Common myeloid progenitor, CD34-positive (primary cell): ENCODE results near the gene ABI1.

ENCODE experiments used
- CTCF ChIA-PET: fragments of 350-600 bp; sonication (Branson Sonifier 250); formaldehyde crosslinking; loops from one replicate; lab custom pipeline; 2021; ENCODE audit warnings: antibody characterized with exemption; lab: Charles Lee
- POLR2A ChIA-PET: fragments of 350-600 bp; sonication (Branson Sonifier 250); formaldehyde crosslinking; loops from one replicate; lab custom pipeline; 2021; ENCODE audit warnings: antibody characterized with exemption; lab: Charles Lee
- DNase-seq, 3 donors: peaks; one replicate each; pipeline versions ENCODE4 v3.0.0 to v3.0.0-alpha.2; 2013
- H3K27ac ChIP-seq, 2 experiments: 1 replicate in 1 of 2; 2 replicates in 1 of 2; pipeline ENCODE4 v1.7.0; 2013; ENCODE audit warnings: inconsistent platforms in 2 of 2, low read length in 2 of 2, mild to moderate bottlenecking in 2 of 2, low read depth in 1 of 2, moderate library complexity in 1 of 2; ENCODE audit not compliant: severe bottlenecking in 2 of 2, insufficient read depth in 1 of 2, poor library complexity in 1 of 2
- H3K27me3 ChIP-seq, 5 experiments: replicated peaks in 2 of 5; 1 replicate in 3 of 5; 2 replicates in 2 of 5; pipeline versions ENCODE4 v1.6.1 to v1.7.0; 2013; ENCODE audit warnings: low read length in 4 of 5, mild to moderate bottlenecking in 2 of 5, moderate library complexity in 2 of 5, inconsistent platforms in 1 of 5; ENCODE audit not compliant: insufficient read depth in 5 of 5, control insufficient read depth in 4 of 5
- H3K36me3 ChIP-seq, 4 experiments: 1 replicate in 2 of 4; 2 replicates in 2 of 4; pipeline versions ENCODE4 v1.6.1 to v1.7.0; 2013; ENCODE audit warnings: low read length in 3 of 4, control low read depth in 1 of 4, mild to moderate bottlenecking in 1 of 4; ENCODE audit not compliant: control insufficient read depth in 4 of 4, insufficient read depth in 4 of 4
- H3K4me1 ChIP-seq, 4 experiments: 1 replicate in 3 of 4; 2 replicates in 1 of 4; pipeline versions ENCODE4 v1.6.1 to v1.7.1; 2013; ENCODE audit warnings: low read length in 3 of 4, mild to moderate bottlenecking in 3 of 4, control low read depth in 1 of 4, inconsistent platforms in 1 of 4, moderate library complexity in 1 of 4; ENCODE audit not compliant: control insufficient read depth in 4 of 4, insufficient read depth in 4 of 4; ENCODE audit errors: control extremely low read depth in 1 of 4
- H3K4me3 ChIP-seq, 7 experiments: 1 replicate in 4 of 7; 2 replicates in 3 of 7; pipeline versions ENCODE4 v1.5.1 to v1.7.0; 2013; ENCODE audit warnings: mild to moderate bottlenecking in 7 of 7, low read length in 6 of 7, moderate library complexity in 6 of 7, inconsistent platforms in 2 of 7, low read depth in 2 of 7, control low read depth in 1 of 7; ENCODE audit not compliant: insufficient read depth in 4 of 7, control insufficient read depth in 1 of 7; ENCODE audit errors: extremely low read depth in 1 of 7
- H3K9me3 ChIP-seq, 5 experiments: 1 replicate in 4 of 5; 2 replicates in 1 of 5; pipeline versions ENCODE4 v1.6.1 to v1.7.1; 2013; ENCODE audit warnings: low read length in 4 of 5, mild to moderate bottlenecking in 2 of 5, inconsistent platforms in 1 of 5, low read depth in 1 of 5, moderate library complexity in 1 of 5; ENCODE audit not compliant: control insufficient read depth in 4 of 5, insufficient read depth in 2 of 5; ENCODE audit errors: control extremely low read depth in 1 of 5
- WGBS: methylation state at CpG from one replicate; pipeline ENCODE4 v1.1.5; 2013; ENCODE audit not compliant: insufficient coverage; 5-methylcytosine and 5-hydroxymethylcytosine counted together

The ABI1 gene

DNA sequence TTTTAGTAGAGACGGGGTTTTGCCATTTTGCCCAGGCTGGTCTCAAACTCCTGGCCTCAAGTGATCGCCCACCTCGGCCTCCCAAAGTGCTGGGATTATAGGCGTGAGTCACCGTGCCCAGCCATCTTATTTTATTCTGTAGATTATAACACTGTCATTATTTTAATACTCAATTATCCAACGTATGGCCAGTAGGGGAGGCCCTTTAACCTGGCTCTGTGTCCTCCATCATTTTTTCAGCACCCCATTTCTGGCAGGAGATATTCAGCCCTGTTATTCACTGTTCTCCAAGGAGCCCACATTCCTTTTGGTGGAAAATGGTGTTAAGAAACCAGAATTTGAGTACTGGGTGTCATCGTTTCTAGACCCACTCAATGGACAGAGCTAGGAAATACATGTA is 131.8 kb downstream of the ABI1 start:
- DNase-seq = no peak
- Histone ChIP-seq H3K36me3 (peaks cover 13 to 52% (median 20%) of the 10 kb centered on the region in 4 experiments), H3K4me3 (no peak overlapping the region), H3K27me3 (no peaks in the 10 kb centered on the region), H3K4me1 (no peaks in the 10 kb centered on the region), H3K27ac (no peak overlapping the region), H3K9me3 (no peaks in the 10 kb centered on the region)
- 100% methylated on average over 2 of the region's 7 CpGs for WGBS
- ChIA-PET POLR2A (no interaction called here), CTCF (interaction anchor here (0.5 to 10.6 kb wide), 4 partner anchors 77 to 173 kb away, joined by 3 to 189 read pairs (median 4); no protein-coding TSS in a partner anchor)

DNA sequence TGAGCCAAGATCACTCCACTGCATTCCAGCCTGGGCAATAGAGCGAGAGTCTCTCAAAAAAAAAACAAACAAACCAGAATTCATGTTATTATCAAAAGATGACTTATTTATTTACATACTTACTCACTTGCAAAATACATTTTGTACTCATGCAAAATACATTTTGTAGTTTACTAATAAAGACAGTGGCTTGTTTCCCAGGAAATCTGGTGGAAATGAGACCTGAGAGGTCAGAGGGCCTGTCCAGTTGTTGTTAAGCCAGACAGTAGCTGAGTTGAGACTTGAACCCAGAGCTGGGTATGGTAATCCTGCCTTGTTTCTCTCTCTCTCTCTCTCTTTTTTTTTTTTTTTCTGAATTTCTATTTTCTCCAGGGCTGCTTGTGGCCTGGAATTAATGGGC is 133.8 kb downstream of the ABI1 start:
- ChIA-PET POLR2A (interaction anchor here (0.7 kb wide), 1 partner anchor 155 kb away, joined by 3 read pairs; no protein-coding TSS in a partner anchor), CTCF (interaction anchor here (0.6 to 10.6 kb wide), 22 partner anchors 8 to 1783 kb away, joined by 3 to 189 read pairs (median 4); partner anchors contain the start of gene ABI1)
- Histone ChIP-seq H3K27ac (no peak overlapping the region), H3K27me3 (no peaks in the 10 kb centered on the region), H3K36me3 (peaks cover 10 to 50% (median 15%) of the 10 kb centered on the region in 4 experiments), H3K9me3 (no peaks in the 10 kb centered on the region), H3K4me3 (no peak overlapping the region), H3K4me1 (no peaks in the 10 kb centered on the region)
- no peak for DNase-seq
- WGBS = no CpG with 5 or more reads among the region's 1 CpG

GRCh38 chr10:26725837-26726727 is 134.7 kb downstream of the ABI1 start:
- no peak overlapping the region for H3K4me3 ChIP-seq
- H3K36me3 ChIP-seq = peaks cover 6 to 49% (median 17%) of the 10 kb centered on the region in 4 experiments
- DNase-seq = peak; percentile 70 to 82 (median 75)
- H3K4me1 ChIP-seq = no peaks in the 10 kb centered on the region
- CTCF ChIA-PET = interaction anchor here (0.6 to 10.6 kb wide), 29 partner anchors 9 to 394 kb away, joined by 3 to 189 read pairs (median 4); partner anchors contain the start of gene ABI1
- H3K27me3 ChIP-seq = no peaks in the 10 kb centered on the region
- POLR2A ChIA-PET = interaction anchor here (0.5 to 1.0 kb wide), 3 partner anchors 46 to 144 kb away, joined by 3 read pairs; no protein-coding TSS in a partner anchor
- H3K9me3 ChIP-seq = no peaks in the 10 kb centered on the region
- WGBS = 68% methylated on average over 5 of the region's 8 CpGs
- no peak overlapping the region for H3K27ac ChIP-seq

- peaks cover 6 to 59% (median 19%) of the 10 kb centered on the region in 4 experiments for H3K36me3 ChIP-seq
- H3K27me3 ChIP-seq = no peaks in the 10 kb centered on the region
- no peak overlapping the region for H3K4me3 ChIP-seq
- H3K9me3 ChIP-seq = no peaks in the 10 kb centered on the region
- 98% methylated on average over 4 of the region's 4 CpGs for WGBS
- ChIA-PET CTCF (interaction anchor here (1.1 to 10.6 kb wide), 5 partner anchors 12 to 165 kb away, joined by 3 to 189 read pairs (median 6); no protein-coding TSS in a partner anchor), POLR2A (no interaction called here)
- no peaks in the 10 kb centered on the region for H3K4me1 ChIP-seq
- DNase-seq = no peak
- no peak overlapping the region for H3K27ac ChIP-seq
Observed at GRCh38 chr10:26723016-26723415, 137.7 kb downstream of the ABI1 start.

GRCh38 chr10:26721561-26721960 is 139.2 kb downstream of the ABI1 start:
- Histone ChIP-seq H3K4me1 (no peaks in the 10 kb centered on the region), H3K27me3 (no peaks in the 10 kb centered on the region), H3K9me3 (no peaks in the 10 kb centered on the region), H3K4me3 (no peak overlapping the region), H3K27ac (no peak overlapping the region), H3K36me3 (peaks cover 6 to 57% (median 20%) of the 10 kb centered on the region in 4 experiments)
- WGBS = 97% methylated on average over 6 of the region's 7 CpGs
- no peak for DNase-seq
- ChIA-PET CTCF (interaction anchor here (10.6 kb wide), 1 partner anchor 158 kb away, joined by 189 read pairs; no protein-coding TSS in a partner anchor), POLR2A (no interaction called here)

DNA sequence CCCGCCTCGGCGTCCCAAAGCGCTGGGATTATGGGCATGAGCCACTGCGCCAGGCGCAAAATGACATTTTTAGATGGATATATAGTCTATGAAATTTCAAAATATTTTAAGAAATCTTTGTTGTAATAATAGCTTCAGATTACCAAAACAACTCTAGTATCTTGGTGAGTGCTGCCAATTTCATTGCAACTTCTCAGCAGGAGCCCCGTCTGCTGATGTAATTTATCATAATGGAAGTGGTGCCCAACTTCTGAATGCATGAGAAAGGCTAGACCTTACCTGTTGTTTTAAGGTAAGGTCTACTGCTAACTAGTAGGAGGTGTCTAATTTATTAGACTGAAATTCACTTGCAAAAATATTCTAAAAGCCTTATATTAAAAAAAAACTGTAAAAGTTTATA is 143.3 kb downstream of the ABI1 start:
- Histone ChIP-seq H3K9me3 (no peaks in the 10 kb centered on the region), H3K27ac (no peak overlapping the region), H3K27me3 (no peaks in the 10 kb centered on the region), H3K4me3 (no peak overlapping the region), H3K36me3 (peaks cover 2 to 60% (median 19%) of the 10 kb centered on the region in 4 experiments), H3K4me1 (no peaks in the 10 kb centered on the region)
- ChIA-PET CTCF (interaction anchor here (1.3 kb wide), 1 partner anchor 9 kb away, joined by 6 read pairs; no protein-coding TSS in a partner anchor), POLR2A (no interaction called here)
- DNase-seq = no peak
- 100% methylated on average over 1 of the region's 7 CpGs for WGBS
